ENCODE data around the gene AFTPH.

The AFTPH gene

DNA sequence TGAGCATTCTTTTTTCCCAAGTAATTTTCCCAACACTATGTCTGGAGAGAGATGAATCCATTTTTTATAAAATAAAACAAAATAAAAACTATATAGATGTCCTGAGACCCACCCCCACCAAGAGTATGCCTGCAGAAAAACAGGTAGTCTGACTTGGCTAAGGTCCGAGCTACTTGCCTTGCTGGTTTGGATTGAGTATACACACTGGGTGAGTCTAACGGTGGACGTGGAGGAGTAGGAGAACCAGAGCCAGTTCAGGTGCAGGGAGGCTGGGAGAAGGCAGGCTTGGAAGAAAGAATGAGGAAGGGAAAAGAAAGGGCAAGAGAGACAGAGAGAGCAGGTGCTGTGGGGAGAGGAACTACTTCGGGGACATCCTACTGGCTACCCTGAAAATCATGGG is 21.3 kb upstream of the AFTPH start:
- TF ChIP-seq, protein P1, sequence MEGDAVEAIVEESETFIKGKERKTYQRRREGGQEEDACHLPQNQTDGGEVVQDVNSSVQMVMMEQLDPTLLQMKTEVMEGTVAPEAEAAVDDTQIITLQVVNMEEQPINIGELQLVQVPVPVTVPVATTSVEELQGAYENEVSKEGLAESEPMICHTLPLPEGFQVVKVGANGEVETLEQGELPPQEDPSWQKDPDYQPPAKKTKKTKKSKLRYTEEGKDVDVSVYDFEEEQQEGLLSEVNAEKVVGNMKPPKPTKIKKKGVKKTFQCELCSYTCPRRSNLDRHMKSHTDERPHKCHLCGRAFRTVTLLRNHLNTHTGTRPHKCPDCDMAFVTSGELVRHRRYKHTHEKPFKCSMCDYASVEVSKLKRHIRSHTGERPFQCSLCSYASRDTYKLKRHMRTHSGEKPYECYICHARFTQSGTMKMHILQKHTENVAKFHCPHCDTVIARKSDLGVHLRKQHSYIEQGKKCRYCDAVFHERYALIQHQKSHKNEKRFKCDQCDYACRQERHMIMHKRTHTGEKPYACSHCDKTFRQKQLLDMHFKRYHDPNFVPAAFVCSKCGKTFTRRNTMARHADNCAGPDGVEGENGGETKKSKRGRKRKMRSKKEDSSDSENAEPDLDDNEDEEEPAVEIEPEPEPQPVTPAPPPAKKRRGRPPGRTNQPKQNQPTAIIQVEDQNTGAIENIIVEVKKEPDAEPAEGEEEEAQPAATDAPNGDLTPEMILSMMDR (IDR thresholded peaks at IDR 0.05; ENCODE audit: insufficient read depth, low read length, missing control alignments): no peak
- ChIA-PET CTCF (interaction anchor here (0.9 to 5.1 kb wide), 3 partner anchors 14 to 23 kb away, joined by 3 to 47 read pairs (median 13); partner anchors contain the start of gene AFTPH), POLR2A (no interaction called here)
- H3K4me3 ChIP-seq (ENCODE audit: low read depth, low read length): no peak overlapping the region
- DNase-seq (ENCODE audit: low read depth, low spot score): no peak

DNA sequence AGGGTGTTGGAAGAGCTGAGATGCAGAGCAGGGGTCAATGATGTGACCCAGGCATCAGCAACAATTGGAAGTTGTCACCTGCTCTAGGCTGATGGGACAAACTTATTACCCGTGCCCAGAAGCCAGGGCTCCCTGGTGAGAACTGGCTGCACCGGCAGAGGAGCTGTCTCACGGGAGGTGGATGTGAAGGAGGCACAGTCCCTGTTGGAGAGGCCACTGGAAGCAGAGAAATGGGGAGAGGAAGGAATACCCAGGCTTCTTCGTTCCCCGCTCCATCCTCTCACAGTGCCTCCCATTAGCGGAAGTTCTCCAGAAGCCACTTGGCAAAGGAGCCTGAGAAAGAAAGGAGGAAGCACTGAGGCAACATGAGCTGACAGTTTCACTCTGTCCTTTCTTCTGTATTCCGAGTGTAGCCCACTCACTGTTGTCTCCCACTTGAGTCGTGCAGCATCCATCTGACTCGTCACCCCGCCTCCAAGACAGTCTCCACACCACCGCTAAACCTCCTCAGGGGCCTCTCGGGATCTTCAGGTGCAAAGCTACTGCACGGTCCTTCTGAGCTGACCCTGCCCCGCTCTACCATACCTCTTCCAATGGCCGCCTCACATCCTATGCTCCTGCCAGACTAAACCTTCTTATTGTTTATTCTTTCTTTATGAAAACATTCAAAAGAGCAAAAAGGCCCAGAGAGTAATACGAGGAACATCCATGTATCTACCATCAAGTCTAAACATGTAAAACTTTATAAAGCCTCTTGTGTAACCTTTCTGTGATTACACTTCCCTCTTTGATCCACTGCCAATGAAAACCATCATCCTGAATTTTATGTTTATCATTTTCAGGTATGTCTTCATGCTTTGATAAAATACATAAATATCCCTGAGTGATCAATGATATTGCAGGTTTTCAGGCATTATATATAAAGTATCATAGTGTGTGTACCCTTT is 19.1 kb upstream of the AFTPH start:
- H3K4me3 ChIP-seq (ENCODE audit: low read depth, low read length): no peak overlapping the region
- ChIA-PET CTCF (interaction anchor here (1.0 to 5.1 kb wide), 6 partner anchors 11 to 173 kb away, joined by 3 to 47 read pairs (median 5); partner anchors contain the start of gene AFTPH), POLR2A (no interaction called here)
- TF ChIP-seq, protein P1 (IDR thresholded peaks at IDR 0.05; ENCODE audit: insufficient read depth, low read length, missing control alignments): no peak
- no peak for DNase-seq (ENCODE audit: low read depth, low spot score)

DNA sequence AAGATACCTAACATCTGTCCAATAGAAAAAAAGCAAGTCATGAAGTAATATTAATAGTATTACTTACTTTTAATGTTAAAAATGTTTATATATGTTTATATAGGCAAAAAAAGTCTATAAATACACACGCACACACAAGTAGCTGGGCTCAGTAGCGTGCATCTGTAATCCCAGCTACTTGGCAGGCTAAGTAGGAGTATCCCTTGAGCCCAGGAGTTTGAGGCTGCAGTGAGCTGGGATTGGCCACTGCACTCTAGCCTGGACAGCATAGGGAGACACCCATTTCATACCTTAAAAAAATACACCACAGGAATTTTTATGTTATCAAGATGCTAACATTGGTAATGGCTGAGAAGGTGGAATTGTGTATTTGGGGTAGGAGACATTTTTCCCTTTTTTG is 17.4 kb upstream of the AFTPH start:
- DNase-seq (ENCODE audit: low read depth, low spot score): no peak
- POLR2A ChIA-PET: no interaction called here
- H3K4me3 ChIP-seq (ENCODE audit: low read depth, low read length): no peak overlapping the region
- CTCF ChIA-PET: interaction anchor here (2.0 to 2.4 kb wide), 2 partner anchors 16 to 18 kb away, joined by 8 to 13 read pairs; partner anchors contain the start of gene AFTPH
- TF ChIP-seq, protein P1 (IDR thresholded peaks at IDR 0.05; ENCODE audit: insufficient read depth, low read length, missing control alignments): no peak

DNA sequence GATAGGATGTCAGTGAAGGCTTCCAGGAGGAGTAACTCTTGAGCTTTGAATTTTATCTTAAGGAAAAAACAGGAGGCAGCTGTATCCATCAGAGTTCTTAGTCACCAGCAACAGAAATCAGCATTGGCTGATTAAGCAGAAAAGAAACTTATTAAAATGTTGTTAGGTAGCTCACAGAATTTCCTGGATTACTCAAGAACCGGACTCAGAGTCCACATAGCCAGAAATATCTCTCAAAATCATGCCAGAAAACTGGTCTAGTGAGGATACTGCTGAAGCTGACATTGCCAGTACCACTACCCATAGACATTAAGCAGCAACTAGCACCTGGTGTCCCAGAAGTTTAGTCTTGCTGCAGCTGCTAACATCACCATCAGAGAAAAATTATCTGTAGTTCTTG is 10.1 kb upstream of the AFTPH start:
- no peak for DNase-seq (ENCODE audit: low read depth, low spot score)
- no peak overlapping the region for H3K4me3 ChIP-seq (ENCODE audit: low read depth, low read length)
- ChIA-PET CTCF (interaction anchor here (1.4 to 3.1 kb wide), 4 partner anchors 9 to 183 kb away, joined by 3 to 24 read pairs (median 14); partner anchors contain the start of gene AFTPH), POLR2A (no interaction called here)
- TF ChIP-seq, protein P1 (IDR thresholded peaks at IDR 0.05; ENCODE audit: insufficient read depth, low read length, missing control alignments): no peak

DNA sequence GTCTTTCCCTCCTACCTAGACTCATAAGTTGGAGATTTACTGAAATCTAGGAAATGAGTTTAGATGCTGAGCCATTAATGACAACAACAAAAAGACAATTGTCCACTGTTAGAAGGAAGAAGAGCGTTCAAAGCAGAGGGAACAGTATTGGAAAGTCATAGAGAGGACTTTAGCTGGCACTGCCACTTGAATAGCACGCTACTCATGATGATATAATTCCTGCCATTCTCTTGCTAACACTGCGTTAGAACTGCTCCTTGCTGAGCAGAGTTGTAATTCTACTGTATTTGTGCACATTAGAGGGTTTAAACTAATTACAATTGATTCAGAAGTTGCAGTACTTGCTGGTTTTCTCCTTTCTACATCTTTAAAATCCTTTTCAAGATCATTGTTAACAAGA is 9.0 kb upstream of the AFTPH start:
- ChIA-PET CTCF (interaction anchor here (0.8 to 3.1 kb wide), 5 partner anchors 8 to 184 kb away, joined by 3 to 24 read pairs (median 13); partner anchors contain the start of gene AFTPH), POLR2A (interaction anchor here (0.7 kb wide), 2 partner anchors 89 to 529 kb away, joined by 3 to 4 read pairs; no protein-coding TSS in a partner anchor)
- H3K4me3 ChIP-seq (ENCODE audit: low read depth, low read length): no peak overlapping the region
- no peak for DNase-seq (ENCODE audit: low read depth, low spot score)
- TF ChIP-seq, protein P1 (IDR thresholded peaks at IDR 0.05; ENCODE audit: insufficient read depth, low read length, missing control alignments): no peak

Data from AG04449 (cell line).